Diencephalon (tissue), 1 donor: ENCODE results near the gene STXBP4. TPM values are rescaled to one million over a fixed set of nuclear protein-coding genes. Genes with fewer than 3 reads are reported as not detected.

ENCODE experiments used
- small RNA-seq: library from RNA; depleted of rRNA; stranded (forward); fragments of <200 nt; gene quantifications from one replicate; pipeline ENCODE3, GENCODE V24; 2014
- total RNA-seq: library from RNA; depleted of rRNA; stranded (reverse); fragments of >200 nt; gene quantifications from one replicate; pipeline ENCODE4 v1.2.3, GENCODE V29; 2014

STXBP4 gene, protein sequence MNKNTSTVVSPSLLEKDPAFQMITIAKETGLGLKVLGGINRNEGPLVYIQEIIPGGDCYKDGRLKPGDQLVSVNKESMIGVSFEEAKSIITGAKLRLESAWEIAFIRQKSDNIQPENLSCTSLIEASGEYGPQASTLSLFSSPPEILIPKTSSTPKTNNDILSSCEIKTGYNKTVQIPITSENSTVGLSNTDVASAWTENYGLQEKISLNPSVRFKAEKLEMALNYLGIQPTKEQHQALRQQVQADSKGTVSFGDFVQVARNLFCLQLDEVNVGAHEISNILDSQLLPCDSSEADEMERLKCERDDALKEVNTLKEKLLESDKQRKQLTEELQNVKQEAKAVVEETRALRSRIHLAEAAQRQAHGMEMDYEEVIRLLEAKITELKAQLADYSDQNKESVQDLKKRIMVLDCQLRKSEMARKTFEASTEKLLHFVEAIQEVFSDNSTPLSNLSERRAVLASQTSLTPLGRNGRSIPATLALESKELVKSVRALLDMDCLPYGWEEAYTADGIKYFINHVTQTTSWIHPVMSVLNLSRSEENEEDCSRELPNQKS
- total RNA-seq = 15.9 TPM

DNA sequence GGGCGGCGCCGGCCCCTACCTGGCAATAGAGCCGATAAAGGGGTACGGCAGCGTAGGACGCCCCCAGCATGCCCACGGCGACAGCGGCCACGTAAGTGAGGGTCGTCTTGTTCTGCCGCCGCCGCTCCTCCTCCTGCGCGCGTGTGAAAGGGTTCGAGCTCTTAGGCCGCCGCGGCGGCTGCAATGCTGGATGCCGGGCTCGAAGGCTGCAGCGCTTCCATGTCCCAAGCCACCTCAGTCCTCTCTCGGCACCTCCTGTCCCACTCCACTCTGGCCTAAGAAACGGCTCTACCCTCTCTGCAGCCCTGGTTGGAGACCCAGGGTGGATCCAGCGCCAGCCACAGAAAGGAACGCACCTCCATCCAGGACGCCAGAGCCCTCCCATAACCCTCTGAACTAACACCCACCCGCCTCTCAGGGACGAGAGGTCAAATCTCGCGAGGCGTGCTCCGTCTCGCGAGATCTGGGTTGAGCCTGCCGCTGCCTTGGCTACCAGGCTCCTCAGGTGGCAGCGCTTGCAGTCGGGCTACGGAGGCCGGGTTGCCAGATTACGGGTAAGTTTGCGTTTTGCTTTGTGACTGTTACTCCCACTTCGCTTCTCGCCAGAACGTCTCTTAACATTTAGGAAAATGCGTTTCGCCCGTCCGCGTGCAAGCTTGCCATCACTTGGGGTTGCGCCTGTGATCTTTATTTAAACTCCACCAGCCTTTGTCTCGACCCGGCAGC is at the start of gene STXBP4, which contains the start of gene COX11:
STXBP4 (plus strand) TSS at position 504 of the 726 bp plus-strand sequence. CDS start 17,455 bp downstream, outside the sequence.
COX11 (minus strand) TSS at position 393 of the 726 bp plus-strand sequence; CDS start at position 385, 8 bp downstream.

Small RNAs within 50 kb of the gene (small RNA-seq; reads per million reads assigned to genes)
- not detected for gene AC007485.1

Other genes starting within 250 kb of the STXBP4 start
- 30.9 TPM for gene TOM1L1, start 67.9 kb upstream of the STXBP4 start, total RNA-seq
- 81.2 TPM for gene COX11, start 111 bp upstream of the STXBP4 start, total RNA-seq